Liver (tissue), 9 donors: ENCODE data around the gene SHC3. TPM values are rescaled to one million over a fixed set of nuclear protein-coding genes. Genes with fewer than 3 reads are reported as not detected.

Experiments
- DNase-seq: peaks from one replicate; pipeline ENCODE4 v3.0.0-alpha.2; 2017; ENCODE audit warnings: low spot score
- H3K27ac ChIP-seq, 2 donors: one replicate each; pipeline ENCODE4 v1.7.0; 2013; ENCODE audit warnings: inconsistent platforms in 2 of 2, low read length in 2 of 2, control low read depth in 1 of 2, low read depth in 1 of 2, mild to moderate bottlenecking in 1 of 2
- H3K27me3 ChIP-seq, 4 donors: one replicate each; pipeline versions ENCODE4 v1.6.1 to v1.7.0; 2013; ENCODE audit warnings: low read length in 3 of 4, inconsistent platforms in 1 of 4, mild to moderate bottlenecking in 1 of 4, moderate library complexity in 1 of 4; ENCODE audit not compliant: control insufficient read depth in 4 of 4, insufficient read depth in 4 of 4
- H3K36me3 ChIP-seq, 4 donors: one replicate each; pipeline versions ENCODE4 v1.6.1 to v1.7.0; 2013; ENCODE audit warnings: low read length in 3 of 4, mild to moderate bottlenecking in 3 of 4, low read depth in 1 of 4, moderate library complexity in 1 of 4; ENCODE audit not compliant: control insufficient read depth in 4 of 4, insufficient read depth in 3 of 4
- H3K4me1 ChIP-seq, 4 donors: one replicate each; pipeline versions ENCODE4 v1.6.1 to v1.7.0; 2013; ENCODE audit warnings: low read length in 3 of 4, mild to moderate bottlenecking in 3 of 4, moderate library complexity in 1 of 4; ENCODE audit not compliant: control insufficient read depth in 4 of 4, insufficient read depth in 4 of 4
- H3K4me3 ChIP-seq, 3 donors: one replicate each; pipeline versions ENCODE4 v1.6.1 to v1.7.0; 2013; ENCODE audit warnings: low read length in 3 of 3, control low read depth in 1 of 3, low read depth in 1 of 3, mild to moderate bottlenecking in 1 of 3
- H3K9ac ChIP-seq, 2 donors: one replicate each; pipeline ENCODE4 v1.7.0; 2013; ENCODE audit warnings: low read length in 2 of 2, mild to moderate bottlenecking in 2 of 2, moderate library complexity in 2 of 2, control low read depth in 1 of 2, low read depth in 1 of 2
- H3K9me3 ChIP-seq, 4 donors: one replicate each; pipeline versions ENCODE4 v1.6.1 to v1.7.0; 2013; ENCODE audit warnings: low read length in 3 of 4; ENCODE audit not compliant: control insufficient read depth in 4 of 4
- FOXA1 ChIP-seq: IDR thresholded peaks from 2 replicates; pipeline ENCODE4 v1.6.1; 2016; ENCODE audit warnings: antibody characterized with exemption
- FOXA2 ChIP-seq: IDR thresholded peaks from 2 replicates; pipeline ENCODE4 v1.6.1; 2016; ENCODE audit warnings: antibody characterized with exemption
- GABPA ChIP-seq, 2 donors: IDR thresholded peaks in 1 of 2; conservative IDR thresholded peaks in 1 of 2; 2 replicates each; pipeline ENCODE4 v1.6.1; 2016; ENCODE audit warnings: antibody characterized with exemption in 2 of 2, mild to moderate bottlenecking in 1 of 2, moderate library complexity in 1 of 2
- HNF4A ChIP-seq, 2 donors: conservative IDR thresholded peaks; 2 replicates each; pipeline ENCODE4 v1.6.1; 2016; ENCODE audit warnings: antibody characterized with exemption in 2 of 2, mild to moderate bottlenecking in 2 of 2
- JUND ChIP-seq, 2 donors: IDR thresholded peaks; 2 replicates each; pipeline ENCODE4 v1.6.1; 2016; ENCODE audit warnings: antibody characterized with exemption in 2 of 2
- RAD21 ChIP-seq, 2 donors: IDR thresholded peaks; 2 replicates each; pipeline ENCODE4 v1.6.1; 2016; ENCODE audit warnings: antibody characterized with exemption in 2 of 2, mild to moderate bottlenecking in 2 of 2
- RXRA ChIP-seq, 2 donors: IDR thresholded peaks; 2 replicates each; pipeline ENCODE4 v1.6.1; 2017 to 2018; ENCODE audit warnings: antibody characterized with exemption in 2 of 2, mild to moderate bottlenecking in 1 of 2
- TAF1 ChIP-seq: conservative IDR thresholded peaks from 2 replicates; pipeline ENCODE4 v1.6.1; 2016; ENCODE audit warnings: antibody characterized with exemption, mild to moderate bottlenecking
- WGBS: extraction: QIAGEN DNeasy Blood & Tissue Kit; methylation state at CpG from one replicate; pipeline ENCODE4 v1.1.7; 2013; 5-methylcytosine and 5-hydroxymethylcytosine counted together
- polyA plus RNA-seq, 2 donors: library from polyadenylated mRNA; stranded (reverse) in 1 of 2; unstranded in 1 of 2; fragments of 200-250 nt in 1 of 2; fragments of >200 nt in 1 of 2; fragmentation: Nextera tagmentation in 1 of 2; extraction: Ambion mirVana in 1 of 2; gene quantifications; one replicate each; pipeline versions ENCODE4 v1.2.1 to v1.2.3, GENCODE V29; 2013 to 2015
- total RNA-seq, 2 donors: library from RNA; depleted of rRNA; stranded (reverse); fragments of >200 nt; gene quantifications; one replicate each; pipeline ENCODE4 v1.2.3, GENCODE V29; 2014
- TF ChIP-seq, protein P1 (sequence below): IDR thresholded peaks from 2 replicates; pipeline ENCODE4 v1.6.1; 2016; ENCODE audit warnings: antibody characterized with exemption, mild to moderate bottlenecking
- TF ChIP-seq, protein P2 (sequence below): fragments of 150-350 bp; IDR thresholded peaks from 2 replicates; pipeline ENCODE4 v1.5.1; 2017; ENCODE audit warnings: improper control_type of control experiment, low read depth, low read length; ENCODE audit not compliant: missing input control
- TF ChIP-seq, protein P3 (sequence below): IDR thresholded peaks from 2 replicates; pipeline ENCODE4 v1.6.1; 2016; ENCODE audit warnings: antibody characterized with exemption
- TF ChIP-seq, protein P4 (sequence below): IDR thresholded peaks from 2 replicates; pipeline ENCODE4 v1.6.1; 2016; ENCODE audit warnings: antibody characterized with exemption
- donor health status: healthy.
- donor health status: healthy.
- donor health status: healthy.
- donor health status: healthy.
- donor health status: healthy.

SHC3 gene
- total and polyA plus RNA-seq, 4 donors, result 0.03 to 0.08 (median 0.04) TPM

DNA sequence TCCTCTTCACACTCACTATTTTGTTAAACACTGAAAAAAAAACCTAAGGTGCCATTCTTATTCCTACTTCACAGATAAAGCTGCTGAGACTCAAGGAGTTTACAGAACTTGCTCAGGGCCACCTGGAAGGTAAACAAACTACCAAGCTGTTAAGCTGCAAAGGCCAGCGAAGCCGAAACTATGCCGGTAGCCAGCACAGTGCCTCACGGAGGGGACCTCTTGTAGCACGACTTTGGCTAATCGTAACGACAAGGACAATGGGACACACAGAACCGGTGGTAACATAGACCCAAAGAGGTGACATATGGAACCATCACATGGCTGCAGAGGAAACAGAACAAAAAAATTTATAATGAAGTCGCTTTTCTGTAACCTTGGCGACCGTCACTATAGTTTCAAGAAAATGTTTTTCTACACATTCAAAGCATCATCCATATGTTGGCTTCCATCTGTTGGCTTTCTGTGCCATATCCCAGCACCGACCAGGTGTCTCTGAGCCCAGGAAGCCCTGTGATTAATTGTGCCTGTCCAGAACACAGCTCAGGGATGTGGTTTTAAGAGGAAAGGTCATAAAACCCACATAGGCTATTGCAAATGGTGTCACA is 127.1 kb downstream of the SHC3 start:
- H3K9ac ChIP-seq, result no peak overlapping the region
- H3K4me3 ChIP-seq, result no peak overlapping the region
- no peaks in the 10 kb centered on the region for H3K4me1 ChIP-seq
- no peak for TF ChIP-seq TAF1
- TF ChIP-seq HNF4A (conservative IDR thresholded peaks at IDR 0.05), result no peak
- H3K27me3 ChIP-seq, result no peaks in the 10 kb centered on the region
- H3K36me3 ChIP-seq, result no peaks in the 10 kb centered on the region
- no peaks in the 10 kb centered on the region for H3K9me3 ChIP-seq
- WGBS, result 92% methylated on average over 12 of the region's 12 CpGs
- no peak overlapping the region for H3K27ac ChIP-seq
- no peak for DNase-seq

DNA sequence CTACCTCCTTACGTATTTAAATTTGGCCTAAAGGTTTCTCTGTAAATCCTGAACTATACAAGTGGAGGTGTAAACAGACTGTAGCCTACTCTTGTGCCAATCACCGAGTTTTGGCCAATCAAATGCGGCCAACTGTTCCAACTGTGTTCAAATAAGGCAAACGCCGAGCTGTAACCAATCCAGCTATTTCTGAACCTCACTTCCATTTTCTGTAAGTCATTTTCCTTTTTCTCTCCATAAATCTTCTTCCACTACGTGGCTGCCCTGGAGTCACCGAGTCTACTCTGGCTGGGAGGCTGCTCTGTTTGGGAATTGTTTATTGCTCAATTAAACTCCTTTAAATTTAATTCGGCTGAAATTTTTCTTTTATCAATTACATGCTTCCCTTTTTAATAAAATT is 129.0 kb downstream of the SHC3 start:
- Histone ChIP-seq H3K27me3 (no peaks in the 10 kb centered on the region), H3K4me3 (no peak overlapping the region), H3K36me3 (no peaks in the 10 kb centered on the region), H3K9me3 (no peaks in the 10 kb centered on the region), H3K9ac (no peak overlapping the region), H3K4me1 (no peaks in the 10 kb centered on the region), H3K27ac (no peak overlapping the region)
- DNase-seq, result no peak
- WGBS, result 88% methylated on average over 8 of the region's 8 CpGs
- TF ChIP-seq TAF1 (no peak), HNF4A (conservative IDR thresholded peaks at IDR 0.05) (no peak), JUND (IDR thresholded peaks at IDR 0.05) (no peak), GABPA (IDR thresholded peaks at IDR 0.05 in 1 of 2, conservative IDR thresholded peaks at IDR 0.05 in 1 of 2) (no peak), FOXA2 (no peak), RAD21 (IDR thresholded peaks at IDR 0.05) (no peak), RXRA (IDR thresholded peaks at IDR 0.05) (no peak), FOXA1 (no peak)
- TF ChIP-seq, protein P1, sequence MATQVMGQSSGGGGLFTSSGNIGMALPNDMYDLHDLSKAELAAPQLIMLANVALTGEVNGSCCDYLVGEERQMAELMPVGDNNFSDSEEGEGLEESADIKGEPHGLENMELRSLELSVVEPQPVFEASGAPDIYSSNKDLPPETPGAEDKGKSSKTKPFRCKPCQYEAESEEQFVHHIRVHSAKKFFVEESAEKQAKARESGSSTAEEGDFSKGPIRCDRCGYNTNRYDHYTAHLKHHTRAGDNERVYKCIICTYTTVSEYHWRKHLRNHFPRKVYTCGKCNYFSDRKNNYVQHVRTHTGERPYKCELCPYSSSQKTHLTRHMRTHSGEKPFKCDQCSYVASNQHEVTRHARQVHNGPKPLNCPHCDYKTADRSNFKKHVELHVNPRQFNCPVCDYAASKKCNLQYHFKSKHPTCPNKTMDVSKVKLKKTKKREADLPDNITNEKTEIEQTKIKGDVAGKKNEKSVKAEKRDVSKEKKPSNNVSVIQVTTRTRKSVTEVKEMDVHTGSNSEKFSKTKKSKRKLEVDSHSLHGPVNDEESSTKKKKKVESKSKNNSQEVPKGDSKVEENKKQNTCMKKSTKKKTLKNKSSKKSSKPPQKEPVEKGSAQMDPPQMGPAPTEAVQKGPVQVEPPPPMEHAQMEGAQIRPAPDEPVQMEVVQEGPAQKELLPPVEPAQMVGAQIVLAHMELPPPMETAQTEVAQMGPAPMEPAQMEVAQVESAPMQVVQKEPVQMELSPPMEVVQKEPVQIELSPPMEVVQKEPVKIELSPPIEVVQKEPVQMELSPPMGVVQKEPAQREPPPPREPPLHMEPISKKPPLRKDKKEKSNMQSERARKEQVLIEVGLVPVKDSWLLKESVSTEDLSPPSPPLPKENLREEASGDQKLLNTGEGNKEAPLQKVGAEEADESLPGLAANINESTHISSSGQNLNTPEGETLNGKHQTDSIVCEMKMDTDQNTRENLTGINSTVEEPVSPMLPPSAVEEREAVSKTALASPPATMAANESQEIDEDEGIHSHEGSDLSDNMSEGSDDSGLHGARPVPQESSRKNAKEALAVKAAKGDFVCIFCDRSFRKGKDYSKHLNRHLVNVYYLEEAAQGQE, result no peak
- TF ChIP-seq, protein P2, sequence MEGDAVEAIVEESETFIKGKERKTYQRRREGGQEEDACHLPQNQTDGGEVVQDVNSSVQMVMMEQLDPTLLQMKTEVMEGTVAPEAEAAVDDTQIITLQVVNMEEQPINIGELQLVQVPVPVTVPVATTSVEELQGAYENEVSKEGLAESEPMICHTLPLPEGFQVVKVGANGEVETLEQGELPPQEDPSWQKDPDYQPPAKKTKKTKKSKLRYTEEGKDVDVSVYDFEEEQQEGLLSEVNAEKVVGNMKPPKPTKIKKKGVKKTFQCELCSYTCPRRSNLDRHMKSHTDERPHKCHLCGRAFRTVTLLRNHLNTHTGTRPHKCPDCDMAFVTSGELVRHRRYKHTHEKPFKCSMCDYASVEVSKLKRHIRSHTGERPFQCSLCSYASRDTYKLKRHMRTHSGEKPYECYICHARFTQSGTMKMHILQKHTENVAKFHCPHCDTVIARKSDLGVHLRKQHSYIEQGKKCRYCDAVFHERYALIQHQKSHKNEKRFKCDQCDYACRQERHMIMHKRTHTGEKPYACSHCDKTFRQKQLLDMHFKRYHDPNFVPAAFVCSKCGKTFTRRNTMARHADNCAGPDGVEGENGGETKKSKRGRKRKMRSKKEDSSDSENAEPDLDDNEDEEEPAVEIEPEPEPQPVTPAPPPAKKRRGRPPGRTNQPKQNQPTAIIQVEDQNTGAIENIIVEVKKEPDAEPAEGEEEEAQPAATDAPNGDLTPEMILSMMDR, result no peak
- TF ChIP-seq, protein P3, sequence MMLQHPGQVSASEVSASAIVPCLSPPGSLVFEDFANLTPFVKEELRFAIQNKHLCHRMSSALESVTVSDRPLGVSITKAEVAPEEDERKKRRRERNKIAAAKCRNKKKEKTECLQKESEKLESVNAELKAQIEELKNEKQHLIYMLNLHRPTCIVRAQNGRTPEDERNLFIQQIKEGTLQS, result no peak
- TF ChIP-seq, protein P4, sequence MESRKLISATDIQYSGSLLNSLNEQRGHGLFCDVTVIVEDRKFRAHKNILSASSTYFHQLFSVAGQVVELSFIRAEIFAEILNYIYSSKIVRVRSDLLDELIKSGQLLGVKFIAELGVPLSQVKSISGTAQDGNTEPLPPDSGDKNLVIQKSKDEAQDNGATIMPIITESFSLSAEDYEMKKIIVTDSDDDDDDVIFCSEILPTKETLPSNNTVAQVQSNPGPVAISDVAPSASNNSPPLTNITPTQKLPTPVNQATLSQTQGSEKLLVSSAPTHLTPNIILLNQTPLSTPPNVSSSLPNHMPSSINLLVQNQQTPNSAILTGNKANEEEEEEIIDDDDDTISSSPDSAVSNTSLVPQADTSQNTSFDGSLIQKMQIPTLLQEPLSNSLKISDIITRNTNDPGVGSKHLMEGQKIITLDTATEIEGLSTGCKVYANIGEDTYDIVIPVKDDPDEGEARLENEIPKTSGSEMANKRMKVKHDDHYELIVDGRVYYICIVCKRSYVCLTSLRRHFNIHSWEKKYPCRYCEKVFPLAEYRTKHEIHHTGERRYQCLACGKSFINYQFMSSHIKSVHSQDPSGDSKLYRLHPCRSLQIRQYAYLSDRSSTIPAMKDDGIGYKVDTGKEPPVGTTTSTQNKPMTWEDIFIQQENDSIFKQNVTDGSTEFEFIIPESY, result no peak
